Upper lobe of left lung (tissue), 4 donors: ENCODE results near the gene ST8SIA5.

Experiments
- POLR2A ChIP-seq, 4 donors: fragments of 450-650 bp; IDR thresholded peaks; one replicate each; pipeline ENCODE4 v1.5.1; 2016 to 2017; ENCODE audit warnings: antibody characterized with exemption in 4 of 4, mild to moderate bottlenecking in 2 of 4
- POLR2AphosphoS5 ChIP-seq, 2 donors: sonication (generic); formaldehyde crosslinking; IDR thresholded peaks; one replicate each; pipeline ENCODE4 v1.5.1; 2017; ENCODE audit warnings: antibody characterized with exemption in 2 of 2
- TF ChIP-seq, protein P1 (sequence below), 6 experiments: fragments of 450-650 bp in 4 of 6; fragments of 200-600 bp in 2 of 6; sonication (generic) in 2 of 6; IDR thresholded peaks; one replicate each; pipeline ENCODE4 v1.5.1; 2016 to 2019; ENCODE audit warnings: antibody characterized with exemption in 6 of 6

DNA sequence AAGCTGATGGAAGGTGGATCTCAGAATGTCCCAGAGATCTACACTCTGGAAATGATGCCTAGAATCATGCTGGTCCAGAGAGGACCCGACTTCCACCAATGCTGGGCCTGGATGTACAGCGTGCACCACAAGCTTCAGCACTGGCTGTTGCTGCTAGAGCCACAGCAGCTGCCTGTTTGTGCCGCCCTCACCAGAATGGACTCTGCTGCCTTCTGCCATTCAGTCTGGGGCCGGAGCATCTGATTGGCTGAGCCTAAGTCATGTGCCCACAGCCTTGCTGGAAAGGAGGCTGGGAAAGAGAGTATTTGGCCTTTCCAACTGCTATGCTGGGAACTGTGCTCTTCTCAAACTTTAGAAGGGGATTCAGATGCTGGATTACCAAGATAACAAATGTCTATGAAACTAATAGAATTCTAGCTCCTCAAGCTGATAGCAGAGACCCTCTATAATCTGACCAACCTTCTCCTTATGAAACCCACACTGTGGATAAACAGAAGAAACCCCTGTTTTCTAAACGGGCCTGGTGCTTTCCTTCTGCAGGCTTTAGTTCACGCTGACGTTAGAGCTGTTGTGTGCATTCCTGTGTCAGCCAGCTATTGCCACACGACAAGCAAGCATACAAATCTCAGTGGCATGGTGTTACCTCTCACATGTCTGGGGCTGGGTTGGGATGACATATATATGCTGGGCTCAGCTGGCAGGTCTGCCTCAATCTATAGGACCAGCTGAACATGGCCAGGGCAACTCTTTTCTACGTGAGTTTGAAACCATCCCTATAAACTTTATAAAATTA lies 95.7 kb downstream of the ST8SIA5 start:
- TF ChIP-seq POLR2A (IDR thresholded peaks at IDR 0.05), result no peak
- TF ChIP-seq, protein P1, sequence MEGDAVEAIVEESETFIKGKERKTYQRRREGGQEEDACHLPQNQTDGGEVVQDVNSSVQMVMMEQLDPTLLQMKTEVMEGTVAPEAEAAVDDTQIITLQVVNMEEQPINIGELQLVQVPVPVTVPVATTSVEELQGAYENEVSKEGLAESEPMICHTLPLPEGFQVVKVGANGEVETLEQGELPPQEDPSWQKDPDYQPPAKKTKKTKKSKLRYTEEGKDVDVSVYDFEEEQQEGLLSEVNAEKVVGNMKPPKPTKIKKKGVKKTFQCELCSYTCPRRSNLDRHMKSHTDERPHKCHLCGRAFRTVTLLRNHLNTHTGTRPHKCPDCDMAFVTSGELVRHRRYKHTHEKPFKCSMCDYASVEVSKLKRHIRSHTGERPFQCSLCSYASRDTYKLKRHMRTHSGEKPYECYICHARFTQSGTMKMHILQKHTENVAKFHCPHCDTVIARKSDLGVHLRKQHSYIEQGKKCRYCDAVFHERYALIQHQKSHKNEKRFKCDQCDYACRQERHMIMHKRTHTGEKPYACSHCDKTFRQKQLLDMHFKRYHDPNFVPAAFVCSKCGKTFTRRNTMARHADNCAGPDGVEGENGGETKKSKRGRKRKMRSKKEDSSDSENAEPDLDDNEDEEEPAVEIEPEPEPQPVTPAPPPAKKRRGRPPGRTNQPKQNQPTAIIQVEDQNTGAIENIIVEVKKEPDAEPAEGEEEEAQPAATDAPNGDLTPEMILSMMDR (IDR thresholded peaks at IDR 0.05), result no peak
- no peak for TF ChIP-seq POLR2AphosphoS5 (IDR thresholded peaks at IDR 0.05)
